Measurements from ENCODE around the gene TOPAZ1. TPM values are rescaled to one million over a fixed set of nuclear protein-coding genes. Genes with fewer than 3 reads are reported as not detected.

TOPAZ1 gene
- not detected in 2 replicates for total RNA-seq

GRCh38 chr3:44241706-44242105 lies at the start of gene TOPAZ1:
Gene TOPAZ1 (plus strand): TSS chr3:44241886. CDS start chr3:44242054, 168 bp downstream.

GRCh38 chr3:44338010-44338827 lies 96.5 kb downstream of the TOPAZ1 start, which contains the start of gene TCAIM:
Gene TCAIM (plus strand): TSS chr3:44338766. CDS start chr3:44354783, 16,017 bp downstream.

Other genes starting within 250 kb of the TOPAZ1 start
- gene TCAIM, start 96.9 kb downstream of the TOPAZ1 start, total RNA-seq: 34.1 and 42.8 TPM in 2 replicates
- 9.9 and 10.5 TPM in 2 replicates for gene ZNF445, start 235.8 kb downstream of the TOPAZ1 start, total RNA-seq